HG03378 (cell line): Measurements from ENCODE around the gene THAP9.
"Not testable (repeated sequence)": the region's sequence is repeated elsewhere in the genome, so short reads cannot be mapped to it uniquely, and the experiment has no call there.

Source experiments
- ATAC-seq: cut with Tn5 transposase; IDR thresholded peaks from one replicate; pipeline ENCODE4 v1.9.1; 2021; ENCODE audit warnings: mild to moderate bottlenecking, moderate library complexity; ENCODE audit not compliant: unreplicated experiment

Gene THAP9

DNA sequence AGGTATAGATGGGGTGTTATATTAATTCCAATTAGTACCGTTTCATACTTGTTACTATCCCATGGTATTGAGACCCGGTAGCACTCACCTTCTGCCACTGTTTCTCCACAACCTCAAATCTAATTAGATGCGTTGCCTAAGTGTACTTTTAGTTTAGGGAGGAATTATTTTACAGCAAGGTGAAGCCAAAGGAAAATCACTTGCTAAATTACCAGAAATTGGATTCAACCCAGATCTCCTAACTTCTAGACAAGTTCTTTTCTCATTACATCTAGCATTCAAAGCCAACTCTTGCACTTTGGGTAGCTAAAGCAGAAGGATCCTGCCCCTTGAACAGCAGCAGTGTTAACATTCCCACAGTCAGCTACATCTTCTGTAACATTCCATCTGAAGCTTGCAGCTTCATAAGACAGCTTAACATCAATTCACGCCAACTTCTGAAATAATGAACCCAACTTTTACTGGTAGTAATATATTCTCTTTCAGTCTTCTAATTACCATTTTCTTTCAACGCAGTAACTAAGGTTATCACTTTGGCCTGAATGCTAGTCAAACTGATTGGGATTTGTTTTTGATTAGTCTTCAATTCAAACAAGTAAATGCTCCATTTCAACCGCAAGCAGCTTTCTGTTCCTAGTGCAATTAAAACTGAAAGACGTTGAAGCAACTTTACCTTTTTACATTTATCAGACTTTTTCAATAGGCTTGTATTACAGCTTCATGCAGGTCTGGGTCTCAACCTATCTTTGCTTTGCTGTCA lies 8.6 kb upstream of the THAP9 start:
- no peak for ATAC-seq

- ATAC-seq = no peak
Observed at GRCh38 chr4:82892467-82892802, 8.1 kb upstream of the THAP9 start.

DNA sequence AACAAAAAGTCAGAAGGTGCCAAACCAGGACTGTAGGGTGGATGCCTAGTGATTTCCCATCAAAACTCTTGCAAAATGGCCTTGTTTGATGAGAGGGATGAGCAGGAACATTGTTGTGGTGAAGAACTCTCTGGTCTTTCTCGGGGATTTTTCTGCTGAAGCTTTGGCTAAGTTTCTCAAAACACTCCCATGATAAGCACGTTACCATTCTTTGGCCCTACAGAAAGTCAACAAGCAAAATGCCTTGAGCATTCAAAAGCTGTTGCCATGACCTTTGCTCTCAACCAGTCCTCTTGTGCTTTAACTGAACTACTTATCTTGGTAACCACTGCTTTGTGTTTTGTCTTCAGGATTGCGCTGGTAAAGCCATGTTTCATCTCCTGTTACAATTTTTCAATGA lies 6.6 kb upstream of the THAP9 start:
- ATAC-seq = no peak

- ATAC-seq = no peak
Observed at GRCh38 chr4:82896755-82897154, 3.8 kb upstream of the THAP9 start.

GRCh38 chr4:82898322-82899243 lies 2.0 kb upstream of the THAP9 start:
- ATAC-seq = no peak

GRCh38 chr4:82899374-82900065 lies 1.0 kb upstream of the THAP9 start:
- no peak for ATAC-seq

GRCh38 chr4:82900066-82900410 lies 497 bp upstream of the THAP9 start:
- peak; percentile 1 for ATAC-seq

GRCh38 chr4:82901183-82901718 lies 716 bp downstream of the THAP9 start:
- no peak for ATAC-seq

- ATAC-seq = no peak
Observed at GRCh38 chr4:82903737-82904136, 3.2 kb downstream of the THAP9 start.

DNA sequence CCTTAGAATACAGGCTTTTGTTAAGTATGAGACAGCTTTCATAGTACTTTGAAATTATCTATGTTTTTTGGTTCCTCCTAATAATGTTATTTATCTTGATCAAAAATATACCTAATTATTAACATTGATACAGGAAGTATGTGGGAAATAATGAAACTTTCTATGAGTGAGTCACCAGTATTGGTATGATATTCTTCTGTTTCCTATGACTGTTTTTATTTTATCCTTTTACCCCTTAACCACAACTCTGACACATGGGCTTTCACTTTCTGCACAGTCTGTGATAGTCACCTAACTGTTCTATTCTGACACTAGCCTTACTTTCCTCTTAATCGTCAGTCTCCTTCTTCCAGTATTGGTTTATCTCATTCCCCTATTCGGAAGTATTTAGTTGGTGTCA lies 4.7 kb downstream of the THAP9 start:
- peak; percentile 68 for ATAC-seq

DNA sequence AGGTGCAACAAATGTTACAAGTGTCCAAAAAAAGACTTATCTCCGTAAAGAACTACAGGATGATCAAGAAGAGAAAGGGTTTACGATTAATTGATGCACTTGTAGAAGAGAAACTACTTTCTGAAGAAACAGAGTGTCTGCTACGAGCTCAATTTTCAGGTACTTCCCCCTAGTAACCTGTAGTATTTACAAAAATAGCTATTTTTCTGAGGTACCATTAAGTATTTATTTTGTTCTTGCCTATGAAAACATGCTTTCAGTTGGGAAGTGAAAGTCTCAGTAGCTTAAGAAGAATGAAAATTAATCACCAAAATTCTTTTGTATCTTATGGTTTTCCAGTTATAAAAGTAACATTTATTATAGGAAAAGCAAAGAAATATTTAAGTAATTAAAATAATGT lies 5.9 kb downstream of the THAP9 start:
- ATAC-seq = peak; percentile 43

DNA sequence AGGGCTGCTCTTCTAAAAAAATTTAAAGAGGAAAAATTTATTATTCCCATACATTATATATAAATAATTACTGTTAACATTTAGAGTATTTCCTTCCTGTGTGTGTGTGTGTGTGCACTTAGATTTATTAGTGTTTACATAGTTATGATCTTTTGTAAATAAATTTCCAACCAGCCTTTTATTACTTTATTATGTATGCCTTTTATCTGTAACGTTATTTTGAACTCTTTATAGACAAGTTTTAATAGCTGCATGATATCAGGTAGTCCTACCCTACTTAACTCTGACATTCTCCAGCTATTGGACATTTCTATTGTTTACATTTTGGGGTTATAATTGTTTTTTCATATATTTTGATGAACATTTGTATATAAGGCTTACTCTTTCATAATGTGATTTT lies 8.8 kb downstream of the THAP9 start:
- no peak for ATAC-seq

- no peak for ATAC-seq
Observed at GRCh38 chr4:82913305-82913704, 12.8 kb downstream of the THAP9 start.

DNA sequence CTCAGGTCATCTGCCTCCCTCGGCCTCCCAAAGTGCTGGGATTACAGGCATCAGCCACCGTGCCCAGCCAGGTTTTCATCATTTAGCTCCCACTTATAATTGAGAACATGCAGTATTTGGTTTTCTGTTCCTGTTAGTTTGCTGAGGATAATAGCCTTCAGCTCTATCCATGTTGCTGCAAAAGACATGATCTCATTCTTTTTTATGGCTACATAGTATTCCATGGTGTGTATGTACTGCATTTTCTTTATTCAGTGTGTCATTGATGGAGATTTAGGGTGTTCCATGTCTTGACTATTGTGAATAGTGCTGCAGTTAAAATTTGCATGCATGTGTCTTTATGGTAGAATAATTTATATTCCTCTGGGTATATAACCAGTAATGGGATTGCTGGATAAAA lies 13.4 kb downstream of the THAP9 start:
- not testable (repeated sequence) for ATAC-seq

- no peak for ATAC-seq
Observed at GRCh38 chr4:82918091-82918490, 17.6 kb downstream of the THAP9 start.

DNA sequence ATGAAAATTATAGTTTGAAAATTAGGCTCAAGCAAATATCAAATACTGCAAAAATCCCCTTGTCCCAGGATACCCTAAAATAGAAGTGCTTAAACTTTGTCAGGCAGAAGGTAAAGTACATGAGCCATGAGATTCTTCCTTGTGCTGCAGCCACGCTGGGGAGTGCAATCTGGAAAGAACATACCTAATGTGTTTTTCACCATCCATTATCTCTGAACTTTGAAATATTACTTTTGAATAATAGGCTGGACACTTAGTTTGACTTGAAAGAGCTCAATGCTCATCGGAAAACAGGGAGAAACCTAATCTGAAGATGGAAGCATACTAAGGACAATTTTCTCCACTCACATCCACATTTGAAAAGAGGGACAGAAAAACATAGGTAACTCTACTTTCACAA lies 18.9 kb downstream of the THAP9 start:
- ATAC-seq = no peak

DNA sequence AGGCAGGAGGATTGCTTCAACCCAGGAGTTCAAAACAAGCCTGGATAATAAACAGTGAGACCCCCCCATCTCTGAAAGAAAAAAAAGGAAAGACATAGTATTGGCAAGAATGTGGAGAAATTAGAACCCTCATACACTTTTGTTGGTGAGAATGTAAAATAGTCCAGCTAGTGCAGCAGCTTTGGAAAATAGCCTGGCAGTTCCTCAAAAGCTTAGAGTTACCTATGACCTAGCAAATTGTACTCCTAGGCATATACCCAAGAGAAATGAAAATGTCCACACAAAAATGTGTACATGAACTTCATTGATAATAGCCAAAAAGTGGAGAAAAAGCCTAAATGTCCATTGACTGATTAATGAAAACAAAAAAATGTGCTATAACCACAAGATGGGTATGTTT lies 21.3 kb downstream of the THAP9 start:
- ATAC-seq = no peak

- ATAC-seq = no peak
Observed at GRCh38 chr4:82930848-82931755, 30.6 kb downstream of the THAP9 start.

DNA sequence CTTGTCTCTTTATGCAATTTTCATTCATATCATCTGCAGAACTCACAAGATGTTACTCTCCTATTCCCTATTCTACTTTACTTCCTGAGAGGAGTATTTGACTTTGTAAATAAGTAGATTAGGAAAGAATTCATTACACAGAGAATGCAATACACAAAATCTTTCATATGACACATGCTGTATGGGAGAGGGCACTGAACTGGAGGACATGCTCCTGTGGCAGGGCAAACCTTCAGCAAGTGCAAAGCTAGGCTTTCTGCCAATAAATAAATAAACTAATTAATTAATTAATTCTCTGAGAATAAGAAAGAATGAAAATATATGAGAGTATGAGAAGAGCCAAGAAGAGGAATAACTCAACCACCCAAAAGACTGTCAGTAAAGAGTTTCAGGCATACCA lies 33.9 kb downstream of the THAP9 start:
- ATAC-seq = no peak

DNA sequence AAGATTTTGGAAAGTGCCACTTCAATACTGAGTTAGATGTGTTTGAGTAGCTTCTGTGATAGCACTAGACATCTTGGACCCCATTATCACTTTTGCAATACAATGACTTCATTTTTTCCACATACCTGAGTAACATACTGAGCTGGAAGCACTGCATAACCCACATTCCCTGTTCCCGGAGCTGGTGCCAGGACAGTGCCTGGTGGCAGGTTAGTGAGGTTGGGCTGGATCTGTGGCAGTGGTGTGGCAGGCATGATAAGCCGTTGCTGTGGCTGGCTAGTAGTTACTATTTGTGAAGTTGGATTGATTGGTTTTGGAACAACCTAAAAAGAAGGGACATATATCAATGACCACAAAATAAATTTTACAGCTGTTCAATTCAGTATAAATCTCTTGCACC lies 38.9 kb downstream of the THAP9 start:
- no peak for ATAC-seq
